ENCODE data around the gene CPD.

Gene CPD

GRCh38 chr17:30388321-30389179 lies 9.8 kb downstream of the CPD start:
- DNase-seq (ENCODE audit: low spot score), result no peak
- TF ChIP-seq CTCF (IDR thresholded peaks at IDR 0.05; ENCODE audit: extremely low read depth, missing control alignments), result no peak

GRCh38 chr17:30389756-30390300 lies 11.1 kb downstream of the CPD start:
- TF ChIP-seq CTCF (IDR thresholded peaks at IDR 0.05; ENCODE audit: extremely low read depth, missing control alignments), result no peak
- DNase-seq (ENCODE audit: low spot score), result no peak

GRCh38 chr17:30391534-30391933 lies 12.8 kb downstream of the CPD start:
- no peak for DNase-seq (ENCODE audit: low spot score)
- TF ChIP-seq CTCF (IDR thresholded peaks at IDR 0.05; ENCODE audit: extremely low read depth, missing control alignments), result no peak

GRCh38 chr17:30393491-30393890 lies 14.8 kb downstream of the CPD start:
- no peak for DNase-seq (ENCODE audit: low spot score)
- no peak for TF ChIP-seq CTCF (IDR thresholded peaks at IDR 0.05; ENCODE audit: extremely low read depth, missing control alignments)

GRCh38 chr17:30393911-30394867 lies 15.5 kb downstream of the CPD start:
- no peak for TF ChIP-seq CTCF (IDR thresholded peaks at IDR 0.05; ENCODE audit: extremely low read depth, missing control alignments)
- DNase-seq (ENCODE audit: low spot score), result no peak

GRCh38 chr17:30395398-30396022 lies 16.8 kb downstream of the CPD start:
- TF ChIP-seq CTCF (IDR thresholded peaks at IDR 0.05; ENCODE audit: extremely low read depth, missing control alignments), result no peak
- DNase-seq (ENCODE audit: low spot score), result no peak
